Measurements from ENCODE around the gene KDR.

Gene KDR

GRCh38 chr4:55170462-55170861 is 45.1 kb upstream of the KDR start:
- Histone ChIP-seq H3K36me3 (ENCODE audit: insufficient read depth, low read length) (no peaks in the 10 kb centered on the region), H3K4me1 (ENCODE audit: insufficient read depth, low read length, severe bottlenecking) (no peaks in the 10 kb centered on the region), H3K79me2 (ENCODE audit: insufficient read depth, low read length) (no peaks in the 10 kb centered on the region), H4K20me1 (ENCODE audit: insufficient read depth, low read length) (no peaks in the 10 kb centered on the region), H3K9me2 (ENCODE audit: low read depth, low read length) (no peaks in the 10 kb centered on the region), H2AFZ (ENCODE audit: low read length) (no peak overlapping the region), H3K4me2 (ENCODE audit: low read length) (no peak overlapping the region), H3K9me3 (ENCODE audit: low read length) (no peaks in the 10 kb centered on the region), H3K27ac (ENCODE audit: low read depth, low read length, poor library complexity, severe bottlenecking) (no peak overlapping the region), H3K27me3 (ENCODE audit: insufficient read depth, low read length) (no peaks in the 10 kb centered on the region), H3K9ac (ENCODE audit: low read length) (no peak overlapping the region), H3K4me3 (ENCODE audit: low read depth, low read length, poor library complexity, severe bottlenecking) (no peak overlapping the region), H3F3A (ENCODE audit: insufficient read depth, low read length) (no peaks in the 10 kb centered on the region)
- TF ChIP-seq CTCF (IDR thresholded peaks at IDR 0.05; ENCODE audit: low read length) = no peak
- TF ChIP-seq EZH2 (IDR thresholded peaks at IDR 0.05; ENCODE audit: borderline replicate concordance, low read length) = no peak

- Histone ChIP-seq H2AFZ (ENCODE audit: low read length) (no peak overlapping the region), H3K4me3 (ENCODE audit: low read depth, low read length, poor library complexity, severe bottlenecking) (no peak overlapping the region), H3K27ac (ENCODE audit: low read depth, low read length, poor library complexity, severe bottlenecking) (no peak overlapping the region), H3K79me2 (ENCODE audit: insufficient read depth, low read length) (no peaks in the 10 kb centered on the region), H3K36me3 (ENCODE audit: insufficient read depth, low read length) (no peaks in the 10 kb centered on the region), H3K9ac (ENCODE audit: low read length) (no peak overlapping the region), H3K4me1 (ENCODE audit: insufficient read depth, low read length, severe bottlenecking) (no peaks in the 10 kb centered on the region), H3F3A (ENCODE audit: insufficient read depth, low read length) (no peaks in the 10 kb centered on the region), H3K9me2 (ENCODE audit: low read depth, low read length) (no peaks in the 10 kb centered on the region), H3K27me3 (ENCODE audit: insufficient read depth, low read length) (no peaks in the 10 kb centered on the region), H3K4me2 (ENCODE audit: low read length) (no peak overlapping the region), H3K9me3 (ENCODE audit: low read length) (no peaks in the 10 kb centered on the region), H4K20me1 (ENCODE audit: insufficient read depth, low read length) (no peaks in the 10 kb centered on the region)
- TF ChIP-seq CTCF (IDR thresholded peaks at IDR 0.05; ENCODE audit: low read length) = no peak
- TF ChIP-seq EZH2 (IDR thresholded peaks at IDR 0.05; ENCODE audit: borderline replicate concordance, low read length) = no peak
These were observed 44.1 kb upstream of the KDR start for GRCh38 chr4:55169352-55169961.

- Histone ChIP-seq H3K9me3 (ENCODE audit: low read length) (no peaks in the 10 kb centered on the region), H3K4me2 (ENCODE audit: low read length) (no peak overlapping the region), H3K9ac (ENCODE audit: low read length) (no peak overlapping the region), H3K9me2 (ENCODE audit: low read depth, low read length) (no peaks in the 10 kb centered on the region), H3K4me3 (ENCODE audit: low read depth, low read length, poor library complexity, severe bottlenecking) (no peak overlapping the region), H3F3A (ENCODE audit: insufficient read depth, low read length) (no peaks in the 10 kb centered on the region), H3K4me1 (ENCODE audit: insufficient read depth, low read length, severe bottlenecking) (no peaks in the 10 kb centered on the region), H3K27ac (ENCODE audit: low read depth, low read length, poor library complexity, severe bottlenecking) (no peak overlapping the region), H3K27me3 (ENCODE audit: insufficient read depth, low read length) (no peaks in the 10 kb centered on the region), H4K20me1 (ENCODE audit: insufficient read depth, low read length) (no peaks in the 10 kb centered on the region), H3K36me3 (ENCODE audit: insufficient read depth, low read length) (no peaks in the 10 kb centered on the region), H2AFZ (ENCODE audit: low read length) (no peak overlapping the region), H3K79me2 (ENCODE audit: insufficient read depth, low read length) (no peaks in the 10 kb centered on the region)
- TF ChIP-seq EZH2 (IDR thresholded peaks at IDR 0.05; ENCODE audit: borderline replicate concordance, low read length) (no peak), CTCF (IDR thresholded peaks at IDR 0.05; ENCODE audit: low read length) (no peak)
These were observed 37.0 kb upstream of the KDR start for GRCh38 chr4:55162396-55162795.

Measured in OCI-LY1 (cell line).